Measurements from ENCODE around the gene EMID1. TPM values are rescaled to one million over a fixed set of nuclear protein-coding genes. Genes with fewer than 3 reads are reported as not detected.
"Not testable (repeated sequence)": the region's sequence is repeated elsewhere in the genome, so short reads cannot be mapped to it uniquely, and the experiment has no call there.

Gene EMID1
- total and polyA plus RNA-seq, 8 donors: 6.2 to 16.8 (median 10.0) TPM

DNA sequence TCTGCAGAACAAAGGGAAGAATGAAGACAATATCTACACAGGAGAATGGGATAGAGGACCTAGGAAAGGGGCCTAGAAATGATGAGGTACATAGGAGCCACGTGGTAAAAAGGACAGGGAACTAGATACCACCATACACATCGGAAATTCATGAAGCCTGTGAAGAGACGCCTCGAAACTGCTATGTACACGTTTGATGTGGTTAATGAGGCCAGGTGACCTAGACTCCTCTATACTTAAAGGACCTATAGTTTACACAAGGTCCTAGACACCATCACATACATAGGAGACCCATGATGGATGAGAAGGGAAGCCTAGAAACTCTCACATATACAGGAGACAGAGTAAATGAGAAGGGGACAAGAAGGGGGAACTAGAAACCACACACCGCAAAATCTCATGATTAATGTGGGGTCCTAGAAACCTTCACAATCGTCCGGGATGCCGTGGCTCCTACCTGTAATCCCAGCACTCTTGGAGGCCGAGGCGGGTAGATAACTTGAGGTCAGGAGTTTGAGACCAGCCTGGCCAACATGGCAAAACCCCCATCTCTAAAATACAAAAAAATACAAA, 38.3 kb downstream of the EMID1 start:
- ATAC-seq: no peak
- FAIRE-seq: no peak
- Histone ChIP-seq H3K27me3 (no peaks in the 10 kb centered on the region), H3K4me1 (no peaks in the 10 kb centered on the region), H3K36me3 (no peaks in the 10 kb centered on the region), H3K4me3 (no peak overlapping the region), H3K9me3 (no peaks in the 10 kb centered on the region), H3K27ac (no peak overlapping the region)
- TF ChIP-seq, protein P1, sequence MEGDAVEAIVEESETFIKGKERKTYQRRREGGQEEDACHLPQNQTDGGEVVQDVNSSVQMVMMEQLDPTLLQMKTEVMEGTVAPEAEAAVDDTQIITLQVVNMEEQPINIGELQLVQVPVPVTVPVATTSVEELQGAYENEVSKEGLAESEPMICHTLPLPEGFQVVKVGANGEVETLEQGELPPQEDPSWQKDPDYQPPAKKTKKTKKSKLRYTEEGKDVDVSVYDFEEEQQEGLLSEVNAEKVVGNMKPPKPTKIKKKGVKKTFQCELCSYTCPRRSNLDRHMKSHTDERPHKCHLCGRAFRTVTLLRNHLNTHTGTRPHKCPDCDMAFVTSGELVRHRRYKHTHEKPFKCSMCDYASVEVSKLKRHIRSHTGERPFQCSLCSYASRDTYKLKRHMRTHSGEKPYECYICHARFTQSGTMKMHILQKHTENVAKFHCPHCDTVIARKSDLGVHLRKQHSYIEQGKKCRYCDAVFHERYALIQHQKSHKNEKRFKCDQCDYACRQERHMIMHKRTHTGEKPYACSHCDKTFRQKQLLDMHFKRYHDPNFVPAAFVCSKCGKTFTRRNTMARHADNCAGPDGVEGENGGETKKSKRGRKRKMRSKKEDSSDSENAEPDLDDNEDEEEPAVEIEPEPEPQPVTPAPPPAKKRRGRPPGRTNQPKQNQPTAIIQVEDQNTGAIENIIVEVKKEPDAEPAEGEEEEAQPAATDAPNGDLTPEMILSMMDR (IDR thresholded peaks at IDR 0.05): no peak
- no peak for DNase-seq
- intact Hi-C loops (cut with DNase I): loop anchor here in 2 of 3 donors (5.0 to 10.0 kb wide), 2 partner anchors 42 to 89 kb away; no protein-coding TSS in a partner anchor
- WGBS, 2 donors: 77 to 86% methylated on average over 11 of the region's 11 CpGs

DNA sequence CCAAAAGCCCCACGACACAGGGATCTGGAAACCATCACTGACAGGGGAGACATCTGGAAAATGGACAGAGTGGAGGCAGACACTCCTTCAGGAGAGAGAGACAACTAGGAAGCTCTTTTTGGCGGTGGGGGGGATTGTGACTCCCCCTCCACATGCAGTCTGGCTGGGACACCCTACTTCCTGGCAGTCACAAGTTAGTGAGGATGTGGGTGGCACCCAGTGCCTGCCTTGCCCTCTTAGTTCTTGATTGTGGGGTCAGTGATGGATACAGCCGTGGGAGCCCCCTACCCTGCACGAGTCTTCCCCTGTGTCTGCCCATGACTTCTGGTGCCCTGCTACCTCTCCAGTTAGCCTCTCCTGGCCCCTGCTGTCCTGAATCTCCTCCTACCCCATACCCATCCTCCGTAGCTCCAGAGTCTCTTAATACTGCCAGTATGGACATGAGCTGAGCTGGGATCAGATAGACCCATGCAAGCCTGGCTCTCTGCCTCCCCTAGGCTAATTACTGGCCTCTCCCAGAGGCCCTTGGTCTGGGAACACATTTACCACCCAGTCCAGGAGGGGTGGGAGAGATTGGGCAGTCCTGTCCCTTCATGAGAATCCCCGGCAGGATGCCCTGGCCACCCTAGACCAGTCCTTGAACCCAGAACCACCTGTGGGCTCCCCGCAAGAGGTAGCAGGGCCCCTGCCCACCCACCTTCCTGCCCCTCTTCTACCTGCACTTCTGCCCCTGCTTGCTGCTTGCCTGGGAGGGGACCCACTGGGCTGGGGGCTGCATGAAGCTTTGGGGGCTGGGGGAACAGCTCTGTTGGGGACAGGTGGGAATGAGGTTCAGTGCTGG, 39.3 kb downstream of the EMID1 start:
- H3K9me3 ChIP-seq: no peaks in the 10 kb centered on the region
- no peak overlapping the region for H3K27ac ChIP-seq
- 62 to 68% methylated on average over 7 of the region's 7 CpGs for WGBS, 2 donors
- no peak overlapping the region for H3K4me3 ChIP-seq
- no peaks in the 10 kb centered on the region for H3K27me3 ChIP-seq
- intact Hi-C loops (cut with DNase I): loop anchor here (5.0 to 10.0 kb wide), 2 partner anchors 43 to 90 kb away; no protein-coding TSS in a partner anchor
- TF ChIP-seq, protein P1 (IDR thresholded peaks at IDR 0.05): no peak
- no peaks in the 10 kb centered on the region for H3K4me1 ChIP-seq
- no peaks in the 10 kb centered on the region for H3K36me3 ChIP-seq
- ATAC-seq (peak in 3 of 4 donors; percentile 19 to 30 (median 24)), FAIRE-seq (no peak), DNase-seq (no peak)

DNA sequence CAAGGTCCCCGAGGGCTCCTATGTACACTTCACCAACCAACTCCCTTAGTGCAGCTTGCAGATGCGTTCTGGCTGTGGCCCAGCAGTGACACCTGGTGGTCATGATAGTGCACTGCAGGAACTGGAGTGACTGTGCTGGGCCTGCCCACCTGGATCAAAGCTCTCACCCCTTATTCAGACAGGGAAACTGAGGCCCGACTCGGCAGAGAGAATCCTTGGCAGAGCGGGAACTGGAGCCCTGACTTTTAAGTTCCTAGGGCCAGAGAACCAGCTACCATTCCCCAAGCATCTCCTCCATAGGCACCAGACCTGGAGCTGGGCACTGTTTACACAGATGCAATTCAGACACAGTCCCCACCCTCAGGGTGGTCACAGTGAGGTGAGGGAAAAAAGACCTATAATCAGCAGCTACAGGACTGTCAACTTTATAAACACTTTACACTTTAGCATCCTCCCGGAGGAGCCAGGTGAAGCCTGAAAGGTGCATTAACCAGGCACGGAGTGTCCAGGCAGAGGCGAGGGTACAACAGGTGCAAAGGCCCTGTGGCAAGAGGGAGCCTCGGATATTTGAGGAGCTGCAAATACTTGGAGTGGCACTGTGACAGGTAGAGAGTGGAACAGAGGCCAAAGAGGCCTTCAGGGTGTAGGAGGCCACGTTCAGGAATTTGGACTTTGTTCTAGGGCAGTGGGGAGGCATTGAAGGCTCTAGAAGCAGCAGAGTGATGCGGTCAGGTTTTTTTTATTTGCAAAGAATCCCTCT, 40.1 kb downstream of the EMID1 start:
- Histone ChIP-seq H3K27ac (no peak overlapping the region), H3K9me3 (no peaks in the 10 kb centered on the region), H3K4me3 (no peak overlapping the region), H3K4me1 (no peaks in the 10 kb centered on the region), H3K36me3 (no peaks in the 10 kb centered on the region), H3K27me3 (no peaks in the 10 kb centered on the region)
- intact Hi-C loops (cut with DNase I): loop anchor here in 2 of 3 donors (5.0 to 10.0 kb wide), 2 partner anchors 44 to 91 kb away; no protein-coding TSS in a partner anchor
- DNase-seq (peak; percentile 52 to 86 (median 74)), FAIRE-seq (no peak), ATAC-seq (peak; percentile 87 to 100 (median 96))
- TF ChIP-seq, protein P1 (IDR thresholded peaks at IDR 0.05): peak; percentile 89 to 96 (median 94)
- WGBS, 2 donors: 28 to 33% methylated on average over 11 of the region's 11 CpGs

DNA sequence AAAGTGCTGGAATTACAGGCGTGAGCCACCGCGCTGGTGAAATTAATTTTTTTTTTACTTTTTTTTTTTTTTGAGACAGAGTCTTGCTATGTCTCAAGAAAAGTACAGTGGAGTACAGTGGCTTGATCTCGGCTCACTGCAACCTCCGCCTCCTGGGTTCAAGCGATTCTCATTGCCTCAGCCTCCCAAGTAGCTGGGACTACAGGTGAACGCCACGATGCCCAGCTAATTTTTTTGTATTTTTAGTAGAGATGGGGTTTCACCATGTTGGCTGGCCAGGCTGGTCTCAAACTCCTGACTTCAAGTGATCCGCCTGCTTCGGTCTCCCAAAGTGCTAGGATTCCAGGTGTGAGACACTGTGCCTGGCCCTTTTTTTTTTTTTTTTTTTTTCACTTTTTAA, 42.2 kb downstream of the EMID1 start:
- peak in 1 of 6 donors; percentile 16 for DNase-seq
- 93 to 96% methylated on average over 10 of the region's 10 CpGs for WGBS, 2 donors
- not testable (repeated sequence) for H3K27me3 ChIP-seq, FAIRE-seq, H3K4me3 ChIP-seq, H3K9me3 ChIP-seq, H3K36me3 ChIP-seq, H3K4me1 ChIP-seq, H3K27ac ChIP-seq, ATAC-seq
- intact Hi-C loops (cut with DNase I): loop anchor here in 2 of 3 donors (5.0 to 10.0 kb wide), 2 partner anchors 46 to 93 kb away; no protein-coding TSS in a partner anchor

DNA sequence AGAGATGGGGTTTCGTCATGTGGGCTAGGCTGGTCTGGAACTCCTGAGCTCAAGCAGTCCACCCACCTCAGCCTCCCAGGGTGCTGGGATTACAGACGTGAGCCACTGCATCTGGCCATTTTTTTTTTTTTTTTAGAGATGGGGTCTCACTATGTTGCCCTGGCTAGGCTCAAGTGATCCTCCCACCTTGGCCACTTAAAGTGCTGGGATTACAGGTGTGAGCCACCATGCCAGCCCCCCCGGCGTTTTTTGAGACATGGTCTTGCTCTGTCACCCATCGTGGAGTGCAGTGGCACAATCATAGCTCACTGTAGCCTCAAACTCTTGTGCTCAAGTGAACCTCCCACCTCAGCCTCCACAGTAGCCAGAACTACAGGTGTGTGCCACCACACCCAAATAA, 45.6 kb downstream of the EMID1 start:
- ATAC-seq: no peak
- 82 to 95% methylated on average over 5 of the region's 5 CpGs for WGBS, 2 donors
- H3K4me3 ChIP-seq: no peak overlapping the region
- TF ChIP-seq, protein P1 (IDR thresholded peaks at IDR 0.05): no peak
- no peaks in the 10 kb centered on the region for H3K27me3 ChIP-seq
- no peak overlapping the region for H3K27ac ChIP-seq
- intact Hi-C loops (cut with DNase I): no loop called here
- H3K9me3 ChIP-seq: no peaks in the 10 kb centered on the region
- no peaks in the 10 kb centered on the region for H3K36me3 ChIP-seq
- H3K4me1 ChIP-seq: no peaks in the 10 kb centered on the region
- no peak for DNase-seq
- no peak for FAIRE-seq
